ENCODE results near the gene BNIP3. TPM values are rescaled to one million over a fixed set of nuclear protein-coding genes. Genes with fewer than 3 reads are reported as not detected.

BNIP3 gene
- total and polyA plus RNA-seq, 2 donors (not counting 3 experiments of a cell fraction or from before 2014, with no cell fraction given): 51.4 to 53.3 TPM

GRCh38 chr10:132003282-132003924, 21.7 kb upstream of the BNIP3 start:
- H3K27ac ChIP-seq (ENCODE audit: insufficient read depth, low read depth, low read length): no peak overlapping the region
- no peak for TF ChIP-seq JUN (IDR thresholded peaks at IDR 0.05; ENCODE audit: borderline replicate concordance, insufficient read depth, insufficient read length, low read depth)
- TF ChIP-seq POLR2AphosphoS5 (IDR thresholded peaks at IDR 0.05; ENCODE audit: insufficient read depth, low read depth, low read length): no peak
- TF ChIP-seq MYC (IDR thresholded peaks at IDR 0.05; ENCODE audit: low read depth, low read length): no peak
- TF ChIP-seq POLR2A (IDR thresholded peaks at IDR 0.05; ENCODE audit: low read depth, low read length): no peak
- TF ChIP-seq MAX (IDR thresholded peaks at IDR 0.05; ENCODE audit: insufficient read depth, insufficient read length): no peak
- no peak for TF ChIP-seq GATA2 (IDR thresholded peaks at IDR 0.05; ENCODE audit: insufficient read depth, insufficient read length, low read depth, low read length)
- no peak for TF ChIP-seq FOS (IDR thresholded peaks at IDR 0.05; ENCODE audit: borderline replicate concordance, insufficient read depth, low read length)
- no peak for TF ChIP-seq EZH2 (IDR thresholded peaks at IDR 0.05; ENCODE audit: borderline replicate concordance, low read depth, low read length, severe bottlenecking)
- TF ChIP-seq, protein P1, sequence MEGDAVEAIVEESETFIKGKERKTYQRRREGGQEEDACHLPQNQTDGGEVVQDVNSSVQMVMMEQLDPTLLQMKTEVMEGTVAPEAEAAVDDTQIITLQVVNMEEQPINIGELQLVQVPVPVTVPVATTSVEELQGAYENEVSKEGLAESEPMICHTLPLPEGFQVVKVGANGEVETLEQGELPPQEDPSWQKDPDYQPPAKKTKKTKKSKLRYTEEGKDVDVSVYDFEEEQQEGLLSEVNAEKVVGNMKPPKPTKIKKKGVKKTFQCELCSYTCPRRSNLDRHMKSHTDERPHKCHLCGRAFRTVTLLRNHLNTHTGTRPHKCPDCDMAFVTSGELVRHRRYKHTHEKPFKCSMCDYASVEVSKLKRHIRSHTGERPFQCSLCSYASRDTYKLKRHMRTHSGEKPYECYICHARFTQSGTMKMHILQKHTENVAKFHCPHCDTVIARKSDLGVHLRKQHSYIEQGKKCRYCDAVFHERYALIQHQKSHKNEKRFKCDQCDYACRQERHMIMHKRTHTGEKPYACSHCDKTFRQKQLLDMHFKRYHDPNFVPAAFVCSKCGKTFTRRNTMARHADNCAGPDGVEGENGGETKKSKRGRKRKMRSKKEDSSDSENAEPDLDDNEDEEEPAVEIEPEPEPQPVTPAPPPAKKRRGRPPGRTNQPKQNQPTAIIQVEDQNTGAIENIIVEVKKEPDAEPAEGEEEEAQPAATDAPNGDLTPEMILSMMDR (IDR thresholded peaks at IDR 0.05; ENCODE audit: extremely low read depth in 1 of 2, insufficient read depth in 1 of 2, low read depth in 1 of 2, low read length in 2 of 2): no peak
- DNase-seq (ENCODE audit: low read depth, low spot score): no peak
- no peak for FAIRE-seq
- POLR2A ChIA-PET: no interaction called here
- no peak overlapping the region for H3K9ac ChIP-seq (replicated peaks; ENCODE audit: extremely low read depth, insufficient read depth, low read length)
- H3K36me3 ChIP-seq (ENCODE audit: control insufficient read depth in 2 of 2, extremely low read depth in 1 of 2, insufficient read depth in 2 of 2, low read length in 2 of 2): no peaks in the 10 kb centered on the region
- dilution Hi-C loops (cut with MboI; ENCODE audit: extremely low pct_ligation_motif_present, low sequenced_read_pairs): no loop called here
- H3K4me3 ChIP-seq (replicated peaks in 1 of 3; ENCODE audit: insufficient read depth in 1 of 3, low read depth in 1 of 3, low read length in 3 of 3): no peak overlapping the region
- H3K79me2 ChIP-seq (ENCODE audit: control insufficient read depth, insufficient read depth, low read length): no peaks in the 10 kb centered on the region
- no peaks in the 10 kb centered on the region for H3K4me1 ChIP-seq (ENCODE audit: control insufficient read depth, extremely low read depth, insufficient read depth, low read length)
- BruUV-seq (replicated peaks): no TSS peak
- H2AFZ ChIP-seq (ENCODE audit: low read depth, low read length): no peak overlapping the region
- H3K27me3 ChIP-seq (ENCODE audit: control insufficient read depth in 2 of 2, insufficient read depth in 2 of 2, low read length in 2 of 2): peaks cover 0 to 2% of the 10 kb centered on the region in 2 experiments
- no peaks in the 10 kb centered on the region for H3K9me1 ChIP-seq (replicated peaks; ENCODE audit: control insufficient read depth, extremely low read depth, insufficient read depth, low read length)
- CTCF ChIA-PET: interaction anchor here (2.9 kb wide), 1 partner anchor 19 kb away, joined by 11 read pairs; no protein-coding TSS in a partner anchor
- intact Hi-C loops (cut with micrococcal nuclease): no loop called here
- no peaks in the 10 kb centered on the region for H4K20me1 ChIP-seq (replicated peaks; ENCODE audit: control insufficient read depth, extremely low read depth, insufficient read depth, low read length)
- no peaks in the 10 kb centered on the region for H3K9me3 ChIP-seq (replicated peaks; ENCODE audit: control insufficient read depth, insufficient read depth, low read length)
- no peak overlapping the region for H3K4me2 ChIP-seq (ENCODE audit: insufficient read depth, low read length)

All from endothelial cell of umbilical vein (primary cell).